Coronary artery (tissue), 2 donors: Measurements from ENCODE around the gene DEPDC5.

Experiments
- DNase-seq: peaks from one replicate; pipeline ENCODE4 v3.0.0-alpha.2; 2017; ENCODE audit warnings: low spot score
- H3K27ac ChIP-seq, 2 donors: fragments of 200-600 bp; sonication (generic); one replicate each; pipeline ENCODE4 v1.5.1; 2016 to 2019
- H3K4me3 ChIP-seq: fragments of 200-600 bp; sonication (generic); 2 replicates; pipeline ENCODE4 v1.5.1; 2016; ENCODE audit warnings: mild to moderate bottlenecking, moderate library complexity
- CTCF ChIP-seq: fragments of 200-600 bp; sonication (generic); IDR thresholded peaks from one replicate; pipeline ENCODE4 v1.5.1; 2019; ENCODE audit warnings: antibody characterized with exemption

Gene DEPDC5

GRCh38 chr22:31841078-31841827, 87.4 kb downstream of the DEPDC5 start:
- no peak for DNase-seq
- no peak overlapping the region for H3K27ac ChIP-seq
- H3K4me3 ChIP-seq, result no peak overlapping the region
- TF ChIP-seq CTCF, result no peak

- no peak for TF ChIP-seq CTCF
- no peak overlapping the region for H3K27ac ChIP-seq
- no peak for DNase-seq
- no peak overlapping the region for H3K4me3 ChIP-seq
These were observed 89.7 kb downstream of the DEPDC5 start for GRCh38 chr22:31843526-31843925.

- no peak for DNase-seq
These were observed 91.1 kb downstream of the DEPDC5 start for GRCh38 chr22:31844941-31845340.

GRCh38 chr22:31846161-31847115, 92.6 kb downstream of the DEPDC5 start:
- Histone ChIP-seq H3K4me3 (no peak overlapping the region), H3K27ac (no peak overlapping the region)
- no peak for TF ChIP-seq CTCF
- no peak for DNase-seq

More at GRCh38 chr22:31844941-31845340, 91.1 kb downstream of the DEPDC5 start:
- Histone ChIP-seq H3K27ac (no peak overlapping the region), H3K4me3 (no peak overlapping the region)
- TF ChIP-seq CTCF, result no peak

GRCh38 chr22:31848411-31848810, 94.6 kb downstream of the DEPDC5 start:
- H3K4me3 ChIP-seq, result no peak overlapping the region
- TF ChIP-seq CTCF, result no peak
- no peak overlapping the region for H3K27ac ChIP-seq
- DNase-seq, result no peak

- DNase-seq, result no peak
- no peak overlapping the region for H3K4me3 ChIP-seq
- H3K27ac ChIP-seq, result no peak overlapping the region
- no peak for TF ChIP-seq CTCF
These were observed 96.3 kb downstream of the DEPDC5 start for GRCh38 chr22:31850135-31850534.
